ENCODE measurements around the gene SORCS2.

The SORCS2 gene

DNA sequence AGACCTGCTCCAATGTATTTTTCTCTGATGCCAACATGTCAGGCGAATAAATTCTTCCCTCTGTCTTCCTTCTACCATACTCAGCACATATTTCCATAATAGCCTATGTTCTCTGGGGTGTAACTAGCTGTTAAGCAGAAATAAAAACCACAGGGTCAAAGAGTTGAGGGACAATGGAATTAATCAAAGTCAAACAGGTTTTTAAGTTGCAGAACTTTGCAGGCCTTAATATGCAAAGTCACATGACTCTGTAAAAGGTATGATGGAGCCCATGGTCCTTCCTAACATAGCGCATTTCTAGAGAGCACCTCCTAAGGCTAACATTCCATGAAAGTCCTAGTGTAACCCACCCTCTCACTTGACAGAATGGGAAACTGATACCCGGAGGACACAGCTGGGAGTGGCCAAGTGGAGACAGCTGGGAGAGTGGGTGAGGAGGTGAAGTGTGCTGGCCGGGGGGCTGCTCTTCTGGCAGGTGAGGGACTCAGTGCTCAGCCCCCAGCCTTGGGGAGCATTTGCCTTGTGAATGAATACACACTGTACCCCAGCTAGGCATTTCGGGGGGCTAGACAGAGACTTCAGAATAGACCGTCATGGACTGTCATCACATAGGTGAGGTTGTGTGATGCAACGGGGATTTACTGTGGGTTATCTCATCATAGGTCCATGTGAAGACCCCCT is 8.4 kb upstream of the SORCS2 start:
- TF ChIP-seq, protein P1, sequence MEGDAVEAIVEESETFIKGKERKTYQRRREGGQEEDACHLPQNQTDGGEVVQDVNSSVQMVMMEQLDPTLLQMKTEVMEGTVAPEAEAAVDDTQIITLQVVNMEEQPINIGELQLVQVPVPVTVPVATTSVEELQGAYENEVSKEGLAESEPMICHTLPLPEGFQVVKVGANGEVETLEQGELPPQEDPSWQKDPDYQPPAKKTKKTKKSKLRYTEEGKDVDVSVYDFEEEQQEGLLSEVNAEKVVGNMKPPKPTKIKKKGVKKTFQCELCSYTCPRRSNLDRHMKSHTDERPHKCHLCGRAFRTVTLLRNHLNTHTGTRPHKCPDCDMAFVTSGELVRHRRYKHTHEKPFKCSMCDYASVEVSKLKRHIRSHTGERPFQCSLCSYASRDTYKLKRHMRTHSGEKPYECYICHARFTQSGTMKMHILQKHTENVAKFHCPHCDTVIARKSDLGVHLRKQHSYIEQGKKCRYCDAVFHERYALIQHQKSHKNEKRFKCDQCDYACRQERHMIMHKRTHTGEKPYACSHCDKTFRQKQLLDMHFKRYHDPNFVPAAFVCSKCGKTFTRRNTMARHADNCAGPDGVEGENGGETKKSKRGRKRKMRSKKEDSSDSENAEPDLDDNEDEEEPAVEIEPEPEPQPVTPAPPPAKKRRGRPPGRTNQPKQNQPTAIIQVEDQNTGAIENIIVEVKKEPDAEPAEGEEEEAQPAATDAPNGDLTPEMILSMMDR (IDR thresholded peaks at IDR 0.05; ENCODE audit: low read depth, low read length), result no peak
- no peak overlapping the region for H3K4me3 ChIP-seq (replicated peaks in 1 of 2; ENCODE audit: low read depth in 2 of 2, low read length in 2 of 2)
- DNase-seq (ENCODE audit: low read depth in 2 of 2), result no peak

DNA sequence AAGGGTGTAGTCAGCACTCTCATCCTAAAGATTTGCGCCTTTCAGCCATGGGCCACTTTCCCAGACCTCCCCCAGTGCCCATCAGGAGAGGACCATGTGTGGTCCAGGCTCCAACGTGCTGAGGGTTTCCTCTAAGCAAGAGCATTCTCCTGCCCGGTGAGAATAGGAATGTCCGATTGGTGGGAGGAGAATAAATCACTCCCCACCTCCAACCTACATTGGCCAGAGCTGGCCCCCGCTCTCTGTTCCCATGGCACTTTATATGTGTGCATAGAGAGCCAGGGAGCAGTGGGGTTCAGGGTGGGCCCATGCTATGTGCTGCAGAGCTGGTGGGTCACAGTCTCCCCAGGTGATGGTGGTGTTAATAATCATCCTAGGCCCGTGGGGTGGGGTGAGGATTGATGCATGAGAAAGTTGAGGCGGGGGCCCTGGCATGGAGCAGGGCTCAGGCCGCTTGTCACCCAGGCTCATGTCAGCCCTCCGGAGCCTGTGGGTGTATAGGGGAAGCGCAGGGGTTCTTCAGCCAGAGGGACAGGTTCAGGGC is 6.8 kb upstream of the SORCS2 start:
- DNase-seq (ENCODE audit: low read depth in 2 of 2), result no peak
- no peak overlapping the region for H3K4me3 ChIP-seq (replicated peaks in 1 of 2; ENCODE audit: low read depth in 2 of 2, low read length in 2 of 2)
- TF ChIP-seq, protein P1 (IDR thresholded peaks at IDR 0.05; ENCODE audit: low read depth, low read length), result no peak

DNA sequence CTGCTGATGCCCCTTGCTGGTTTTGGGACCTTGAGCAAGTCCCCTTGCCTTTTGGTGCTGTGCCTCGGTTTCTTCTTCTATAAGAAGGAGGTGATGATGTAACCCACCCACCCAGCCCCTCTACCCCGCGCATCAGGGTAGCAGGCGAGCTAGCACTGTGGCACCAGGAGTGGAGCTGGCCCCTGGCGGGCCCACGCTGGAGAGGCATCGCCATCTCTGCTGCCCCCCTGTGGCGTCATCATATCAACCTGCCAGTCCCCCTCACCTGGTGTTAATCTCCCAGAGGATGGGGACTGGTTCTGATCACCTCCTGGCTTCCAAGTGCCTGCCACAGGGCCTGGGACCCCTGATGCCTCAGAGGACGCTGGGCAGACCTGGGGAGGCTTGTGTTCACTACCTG is 6.3 kb upstream of the SORCS2 start:
- TF ChIP-seq, protein P1 (IDR thresholded peaks at IDR 0.05; ENCODE audit: low read depth, low read length), result peak; percentile 33
- no peak for DNase-seq (ENCODE audit: low read depth in 2 of 2)
- H3K4me3 ChIP-seq (replicated peaks in 1 of 2; ENCODE audit: low read depth in 2 of 2, low read length in 2 of 2), result no peak overlapping the region

DNA sequence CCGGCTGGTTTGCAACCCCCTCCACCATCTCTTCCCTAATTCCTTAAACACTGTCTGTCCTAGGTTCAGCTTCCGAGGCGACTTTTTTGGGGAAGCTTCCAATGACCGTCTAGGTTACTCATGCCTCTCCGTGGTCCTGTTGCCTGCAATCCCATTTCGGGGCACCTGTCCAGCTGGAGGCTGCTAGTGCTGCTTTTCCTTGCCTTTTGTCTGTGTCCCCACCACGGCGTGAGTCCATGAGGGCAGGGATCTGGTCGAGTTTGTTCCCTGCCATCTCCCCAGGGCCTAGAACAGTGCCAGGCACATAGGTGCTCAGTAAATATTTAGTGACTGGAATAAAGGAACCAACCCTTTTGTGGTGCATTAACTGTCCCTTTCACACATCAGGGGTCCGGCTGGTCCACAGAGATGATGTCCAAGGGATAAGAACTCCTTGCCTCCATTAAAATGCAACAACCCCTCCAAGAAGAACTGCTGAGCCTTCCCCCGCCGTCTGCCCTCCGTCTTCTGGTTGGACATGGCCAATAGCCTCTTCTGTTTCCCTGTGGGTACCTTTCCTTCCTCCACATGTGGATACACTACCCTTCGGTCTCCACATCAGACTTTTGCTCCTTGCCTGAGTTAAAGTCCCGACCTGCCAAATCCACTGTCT is 5.7 kb upstream of the SORCS2 start:
- DNase-seq (ENCODE audit: low read depth in 2 of 2), result no peak
- H3K4me3 ChIP-seq (replicated peaks in 1 of 2; ENCODE audit: low read depth in 2 of 2, low read length in 2 of 2), result no peak overlapping the region
- TF ChIP-seq, protein P1 (IDR thresholded peaks at IDR 0.05; ENCODE audit: low read depth, low read length), result no peak

DNA sequence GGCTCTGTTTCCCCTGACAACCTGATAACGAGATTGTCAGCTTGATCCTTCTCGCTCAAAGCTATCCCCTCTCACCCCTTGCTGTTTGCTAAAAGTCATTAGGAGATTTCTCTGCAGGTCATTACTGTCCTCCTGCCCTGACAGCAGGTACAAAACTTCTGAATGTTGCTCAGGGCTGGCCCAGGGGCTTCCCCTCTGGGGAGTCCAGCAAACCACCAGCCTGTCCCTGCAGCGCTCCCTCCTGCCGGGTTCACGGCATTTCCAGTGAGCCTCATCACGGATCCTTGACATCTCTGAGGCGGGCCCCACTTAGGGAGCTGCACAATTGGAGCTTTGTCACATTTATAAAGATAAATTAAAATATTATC is 5.2 kb upstream of the SORCS2 start:
- H3K4me3 ChIP-seq (replicated peaks in 1 of 2; ENCODE audit: low read depth in 2 of 2, low read length in 2 of 2), result no peak overlapping the region
- DNase-seq (ENCODE audit: low read depth in 2 of 2), result no peak
- TF ChIP-seq, protein P1 (IDR thresholded peaks at IDR 0.05; ENCODE audit: low read depth, low read length), result no peak

DNA sequence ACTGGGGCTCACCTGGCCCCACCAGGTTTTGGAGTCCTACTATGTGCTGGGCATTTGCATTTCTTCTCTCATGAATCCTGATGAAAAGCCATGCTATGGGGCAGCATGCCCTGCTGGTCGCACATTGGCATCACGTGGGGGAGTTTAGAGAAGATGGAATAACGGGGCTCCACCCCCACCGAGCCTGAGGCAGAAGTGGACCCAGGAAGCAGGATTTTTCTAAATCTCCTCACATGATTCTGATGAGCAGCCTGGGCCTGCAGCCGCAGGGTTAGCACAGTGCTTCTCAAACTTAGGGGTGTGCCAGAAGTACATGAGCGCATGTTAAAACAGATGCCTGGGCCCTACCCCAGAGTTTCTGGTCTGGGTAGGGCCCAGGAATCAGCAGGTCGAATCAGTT is 4.6 kb upstream of the SORCS2 start:
- H3K4me3 ChIP-seq (replicated peaks in 1 of 2; ENCODE audit: low read depth in 2 of 2, low read length in 2 of 2), result no peak overlapping the region
- TF ChIP-seq, protein P1 (IDR thresholded peaks at IDR 0.05; ENCODE audit: low read depth, low read length), result no peak
- no peak for DNase-seq (ENCODE audit: low read depth in 2 of 2)
